GM12864 (cell line): ENCODE results near the gene KRTAP10-8.
"Not testable (repeated sequence)": the region's sequence is repeated elsewhere in the genome, so short reads cannot be mapped to it uniquely, and the experiment has no call there.

Experiments used
- DNase-seq: peaks from one replicate; pipeline ENCODE4 v3.0.0-alpha.2; 2011; ENCODE audit warnings: low read depth
- H3K4me3 ChIP-seq: 2 replicates; pipeline ENCODE4 v1.5.1; 2011; ENCODE audit warnings: mild to moderate bottlenecking, low read depth, low read length, control low read depth
- CTCF ChIP-seq: IDR thresholded peaks from 2 replicates; pipeline ENCODE4 v1.5.1; 2011; ENCODE audit warnings: low read depth, mild to moderate bottlenecking, moderate library complexity, low read length, control low read depth, inconsistent platforms; ENCODE audit errors: missing control alignments

Gene KRTAP10-8

GRCh38 chr21:44595524-44595923 lies 16.4 kb upstream of the KRTAP10-8 start:
- TF ChIP-seq CTCF, result no peak
- no peak overlapping the region for H3K4me3 ChIP-seq
- DNase-seq, result no peak

GRCh38 chr21:44596068-44596725 lies 15.7 kb upstream of the KRTAP10-8 start:
- DNase-seq, result no peak
- TF ChIP-seq CTCF, result no peak
- H3K4me3 ChIP-seq, result no peak overlapping the region

- TF ChIP-seq CTCF, result no peak
- DNase-seq, result no peak
- H3K4me3 ChIP-seq, result no peak overlapping the region
Observed at GRCh38 chr21:44598061-44598460, 13.8 kb upstream of the KRTAP10-8 start.

- no peak overlapping the region for H3K4me3 ChIP-seq
- TF ChIP-seq CTCF, result no peak
- no peak for DNase-seq
Observed at GRCh38 chr21:44599264-44600029, 12.4 kb upstream of the KRTAP10-8 start.

- H3K4me3 ChIP-seq, result not testable (repeated sequence)
Observed at GRCh38 chr21:44600118-44600978, 11.5 kb upstream of the KRTAP10-8 start, which contains the start of gene KRTAP10-7. TSS of gene KRTAP10-7 (plus strand) at chr21:44600597. CDS start at chr21:44600622, 25 bp downstream.

GRCh38 chr21:44601091-44601490 lies 10.8 kb upstream of the KRTAP10-8 start:
- not testable (repeated sequence) for DNase-seq, H3K4me3 ChIP-seq
- peak; percentile 5 for TF ChIP-seq CTCF

More at GRCh38 chr21:44600118-44600978, 11.5 kb upstream of the KRTAP10-8 start, which contains the start of gene KRTAP10-7:
- not testable (repeated sequence) for DNase-seq
